ENCODE results near the gene TRIM7.

DNA sequence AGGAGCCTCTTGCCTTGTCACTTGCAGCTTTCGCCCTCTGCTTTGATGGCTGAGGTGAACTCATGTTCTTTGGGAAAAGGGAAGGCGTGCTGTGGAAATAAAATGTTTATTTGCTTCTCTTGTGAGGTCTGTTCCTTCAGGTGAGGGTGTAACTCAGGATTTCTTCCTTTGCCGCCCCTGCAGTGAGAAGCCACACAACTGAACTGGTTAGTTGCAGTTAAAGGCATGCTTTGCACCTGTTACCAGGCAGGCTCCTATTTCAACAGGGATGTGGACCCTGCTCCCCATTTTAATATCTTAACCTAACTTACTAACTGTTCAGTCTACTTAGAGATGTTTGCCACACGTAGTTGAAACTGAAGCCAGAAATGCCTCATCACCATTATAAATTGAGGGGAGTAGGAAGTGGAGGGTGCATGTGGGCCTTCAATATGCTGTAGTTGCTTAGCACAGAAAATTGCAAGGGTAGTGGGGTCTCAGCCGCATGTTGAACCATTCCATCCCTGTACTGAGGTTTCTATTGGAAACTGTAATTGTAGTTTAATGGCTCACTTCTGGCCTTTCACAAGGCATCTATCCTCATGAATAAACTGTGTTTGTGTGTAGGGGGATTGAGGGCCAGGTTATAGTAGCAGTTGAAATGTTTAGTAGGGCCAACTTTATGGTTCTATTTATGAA is 30.8 kb upstream of the TRIM7 start:
- TF ChIP-seq RAD21 (conservative IDR thresholded peaks at IDR 0.05), result no peak
- TF ChIP-seq TAF1 (IDR thresholded peaks at IDR 0.05; ENCODE audit: low read depth), result no peak
- TF ChIP-seq, protein P1, sequence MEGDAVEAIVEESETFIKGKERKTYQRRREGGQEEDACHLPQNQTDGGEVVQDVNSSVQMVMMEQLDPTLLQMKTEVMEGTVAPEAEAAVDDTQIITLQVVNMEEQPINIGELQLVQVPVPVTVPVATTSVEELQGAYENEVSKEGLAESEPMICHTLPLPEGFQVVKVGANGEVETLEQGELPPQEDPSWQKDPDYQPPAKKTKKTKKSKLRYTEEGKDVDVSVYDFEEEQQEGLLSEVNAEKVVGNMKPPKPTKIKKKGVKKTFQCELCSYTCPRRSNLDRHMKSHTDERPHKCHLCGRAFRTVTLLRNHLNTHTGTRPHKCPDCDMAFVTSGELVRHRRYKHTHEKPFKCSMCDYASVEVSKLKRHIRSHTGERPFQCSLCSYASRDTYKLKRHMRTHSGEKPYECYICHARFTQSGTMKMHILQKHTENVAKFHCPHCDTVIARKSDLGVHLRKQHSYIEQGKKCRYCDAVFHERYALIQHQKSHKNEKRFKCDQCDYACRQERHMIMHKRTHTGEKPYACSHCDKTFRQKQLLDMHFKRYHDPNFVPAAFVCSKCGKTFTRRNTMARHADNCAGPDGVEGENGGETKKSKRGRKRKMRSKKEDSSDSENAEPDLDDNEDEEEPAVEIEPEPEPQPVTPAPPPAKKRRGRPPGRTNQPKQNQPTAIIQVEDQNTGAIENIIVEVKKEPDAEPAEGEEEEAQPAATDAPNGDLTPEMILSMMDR (IDR thresholded peaks at IDR 0.05; ENCODE audit: poor library complexity, severe bottlenecking), result no peak
- TF ChIP-seq SMC3 (conservative IDR thresholded peaks at IDR 0.05; ENCODE audit: poor library complexity), result no peak

All from neural cell (in vitro differentiated cells).